ENCODE data around the gene C14orf93.
A peak's percentile ranks its signal among the peaks of the same experiment; 100 is the strongest.

The C14orf93 gene

GRCh38 chr14:22986508-22987054, 23.4 kb downstream of the C14orf93 start:
- peak; percentile 71 for DNase-seq

DNA sequence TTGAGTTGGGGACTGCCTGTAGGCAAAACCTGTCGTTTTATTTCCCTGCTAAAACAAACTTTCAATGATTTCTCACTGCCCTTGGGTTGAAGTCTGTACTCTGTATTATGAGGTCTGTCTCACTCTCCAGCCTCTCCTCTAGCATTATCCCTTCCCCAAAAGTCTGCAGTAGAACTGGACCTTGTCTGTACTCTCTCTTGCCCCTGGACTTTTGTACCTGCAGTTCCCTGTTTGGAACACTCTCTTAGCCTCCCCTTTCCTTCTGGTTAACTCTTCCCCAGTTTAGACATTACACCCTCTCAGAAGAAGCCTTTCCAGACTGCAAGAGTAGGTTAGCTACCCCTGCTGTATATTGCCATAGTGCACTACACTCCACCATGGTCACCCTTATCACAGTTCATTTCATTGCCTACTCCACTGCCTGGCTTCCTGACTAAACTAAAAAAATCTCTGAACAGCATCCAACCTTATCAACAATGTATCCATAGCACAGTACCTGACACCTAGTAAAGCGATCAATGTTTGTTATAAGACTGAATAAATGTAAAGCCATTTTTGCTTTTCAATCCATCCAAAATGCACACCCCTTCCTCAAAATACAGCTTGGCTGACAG, 23.9 kb downstream of the C14orf93 start:
- DNase-seq: no peak

GRCh38 chr14:22984959-22985658, 24.8 kb downstream of the C14orf93 start:
- no peak for DNase-seq

- peak; percentile 46 for DNase-seq
Observed at GRCh38 chr14:22982477-22983245, 27.3 kb downstream of the C14orf93 start, which contains the start of gene AJUBA. Gene AJUBA (minus strand): TSS chr14:22982551. CDS start chr14:22982266, 285 bp downstream.

GRCh38 chr14:22981876-22982476, 28.0 kb downstream of the C14orf93 start:
- DNase-seq: no peak

- DNase-seq: no peak
Observed at GRCh38 chr14:22981090-22981875, 28.7 kb downstream of the C14orf93 start.

DNA sequence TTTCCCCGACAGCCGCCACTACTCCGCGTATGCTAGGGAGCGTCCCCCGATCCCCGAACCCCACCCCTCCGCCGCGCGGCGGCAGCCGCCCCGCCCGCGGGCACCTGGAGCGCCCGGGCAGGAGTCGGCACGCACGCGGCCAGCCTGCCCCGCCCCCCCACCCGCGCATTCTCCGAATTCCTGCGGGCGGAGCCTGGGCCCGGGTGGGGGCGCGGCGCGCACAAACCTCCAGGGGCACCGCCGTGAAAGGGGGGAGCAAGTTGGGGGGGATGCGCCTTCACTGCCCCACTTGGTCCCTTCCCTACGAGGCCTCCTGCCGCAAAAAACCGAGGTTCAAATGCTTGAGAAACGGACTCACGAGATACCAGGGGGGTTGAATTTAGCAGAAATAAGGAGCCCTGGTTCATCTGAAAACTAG, 29.3 kb downstream of the C14orf93 start:
- DNase-seq: no peak

- no peak for DNase-seq
Observed at GRCh38 chr14:22979748-22980392, 30.1 kb downstream of the C14orf93 start.

- DNase-seq: no peak
Observed at GRCh38 chr14:22978981-22979671, 30.8 kb downstream of the C14orf93 start.

DNA sequence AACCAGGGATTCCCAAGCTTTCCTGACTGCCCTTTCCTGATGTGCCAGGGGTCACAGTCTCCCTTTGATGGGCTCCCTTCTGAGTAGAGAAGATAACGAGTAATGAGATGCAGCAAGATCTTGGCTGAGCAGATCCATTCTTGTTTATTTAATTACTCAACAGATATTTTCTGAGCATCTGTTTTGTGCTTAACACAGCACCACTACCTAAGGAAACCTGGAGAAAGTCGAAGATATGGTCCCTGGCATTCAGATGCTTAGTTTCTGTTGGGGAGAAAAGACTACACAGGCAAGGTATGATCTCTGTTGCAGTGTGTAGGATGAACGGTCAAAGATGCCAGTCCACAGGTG, 31.5 kb downstream of the C14orf93 start:
- no peak for DNase-seq

DNA sequence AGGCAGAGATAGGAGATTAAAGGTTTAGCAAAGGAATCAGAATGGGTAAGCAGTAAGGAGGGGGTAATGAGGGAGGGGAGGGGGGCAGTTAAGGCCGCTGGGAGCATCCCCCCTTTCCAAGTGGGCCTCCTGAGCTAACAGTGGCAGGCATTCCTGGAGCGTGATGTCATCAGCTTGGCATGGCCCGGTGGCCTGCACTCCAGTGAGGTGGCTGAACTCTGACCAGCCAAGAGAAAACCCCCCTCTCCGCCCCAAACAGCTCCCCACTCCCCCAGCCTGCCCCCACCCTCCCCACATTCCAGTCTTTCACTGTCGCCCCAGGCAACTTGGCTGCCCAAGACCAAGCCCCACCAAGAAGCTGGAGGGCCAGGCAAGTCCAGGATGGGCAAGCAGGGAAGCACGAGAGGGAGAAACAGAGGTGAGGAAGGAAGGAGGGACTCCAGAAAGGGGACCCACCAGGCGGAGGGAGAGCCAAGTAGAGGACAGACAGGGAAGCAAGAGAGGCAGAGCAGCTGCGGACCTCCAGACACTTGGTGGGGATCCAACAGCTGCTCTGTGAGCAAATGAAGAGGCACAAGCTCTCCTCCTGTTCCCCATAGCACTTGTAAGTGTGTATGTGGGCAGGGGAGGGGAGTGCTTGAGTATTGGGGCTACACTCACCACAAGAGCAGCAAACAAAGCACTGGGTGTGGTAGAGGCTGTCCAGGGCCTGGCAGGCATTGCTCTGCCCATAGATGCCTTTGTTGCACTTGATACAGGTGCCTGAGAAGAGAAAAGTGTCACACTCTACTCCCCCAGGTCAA, 32.1 kb downstream of the C14orf93 start:
- no peak for DNase-seq

DNA sequence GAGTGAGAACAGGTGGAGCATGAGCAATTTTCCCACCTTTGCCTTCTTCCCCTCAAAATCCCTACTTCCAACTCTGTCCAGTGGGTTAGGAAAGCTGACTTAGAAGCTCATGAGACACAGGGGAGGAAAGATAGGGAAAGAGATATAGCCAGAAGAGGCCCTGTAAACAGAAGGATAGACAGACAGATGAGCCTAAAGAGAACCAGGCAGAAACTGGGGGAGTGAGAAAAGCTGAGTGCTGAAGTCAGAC, 32.6 kb downstream of the C14orf93 start:
- DNase-seq: no peak

GRCh38 chr14:22976620-22977433, 33.1 kb downstream of the C14orf93 start:
- DNase-seq: no peak

DNA sequence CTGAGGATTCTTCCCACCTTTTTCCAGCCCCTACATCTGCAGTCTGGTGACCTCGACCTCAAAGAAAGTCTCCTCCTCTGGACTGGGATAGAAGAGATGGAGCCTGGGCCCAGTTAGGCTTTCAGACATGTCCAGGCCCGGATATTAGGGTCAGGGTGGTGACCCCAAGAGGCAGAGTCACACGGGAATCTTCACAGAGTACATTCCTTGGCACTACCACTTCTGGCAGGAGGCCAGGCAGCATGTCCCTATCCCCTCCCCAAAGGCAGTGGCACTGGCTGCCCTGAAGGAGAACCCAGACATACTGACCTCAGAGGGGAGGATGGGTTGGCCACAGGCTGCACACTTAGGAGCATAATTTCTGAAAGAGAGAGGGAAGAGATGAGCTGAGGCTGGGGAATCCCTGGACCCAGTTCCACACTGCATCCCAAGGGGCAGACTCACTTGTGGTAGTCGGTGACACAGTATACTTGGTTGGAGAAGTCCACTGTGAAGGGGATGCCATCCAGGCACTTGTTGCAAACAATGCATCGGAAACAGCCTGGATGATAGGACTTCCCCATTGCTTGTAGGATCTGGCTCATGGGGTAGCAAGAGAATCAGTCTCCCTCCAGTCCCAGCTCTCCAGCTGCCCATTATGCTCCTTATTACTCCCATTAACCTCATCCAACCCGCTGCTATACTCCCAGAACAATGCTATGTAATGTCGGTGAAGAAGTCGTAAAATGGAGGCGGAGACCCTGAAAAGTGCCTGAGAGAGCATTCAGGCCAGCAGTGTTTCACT, 35.2 kb downstream of the C14orf93 start:
- no peak for DNase-seq

- peak; percentile 16 for DNase-seq
Observed at GRCh38 chr14:22973217-22974032, 36.5 kb downstream of the C14orf93 start.

DNA sequence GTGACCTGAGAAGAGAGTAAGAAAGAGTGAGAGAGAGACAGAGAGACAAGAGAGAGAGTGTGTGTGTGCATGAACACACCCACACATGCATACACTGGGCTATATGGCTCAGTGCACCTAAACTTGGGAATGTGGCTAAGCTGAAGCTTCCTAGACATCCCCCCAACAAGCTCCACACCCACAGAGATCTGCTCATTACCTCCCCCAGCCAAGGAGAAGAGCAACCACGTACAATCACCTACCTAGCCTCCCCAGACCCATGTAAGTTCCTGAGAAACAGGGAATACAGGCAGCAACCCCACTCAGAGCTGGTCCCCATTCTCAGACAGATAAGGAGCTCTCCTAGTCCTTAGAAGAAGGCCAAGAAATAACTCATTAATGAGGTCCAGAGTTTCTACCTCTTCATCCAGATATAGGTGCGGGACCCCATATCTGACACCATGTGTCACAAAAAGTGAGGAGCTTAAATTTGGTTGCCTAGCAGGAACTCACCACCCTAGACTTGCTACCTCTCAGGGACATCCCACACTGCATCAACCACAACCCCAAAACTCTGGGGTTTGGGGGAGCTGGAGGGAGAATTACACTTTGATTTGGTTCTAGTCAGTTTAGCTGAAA, 37.5 kb downstream of the C14orf93 start:
- no peak for DNase-seq

GRCh38 chr14:22971152-22971551, 38.8 kb downstream of the C14orf93 start:
- DNase-seq: no peak
